PC-9 (cell line): Measurements from ENCODE around the gene MB21D2.

Experiments
- CTCF ChIP-seq: fragments of 200-600 bp; sonication (generic); conservative IDR thresholded peaks from 2 replicates; pipeline ENCODE4 v1.6.1; 2017; ENCODE audit warnings: mixed run types, antibody characterized with exemption, mild to moderate bottlenecking, moderate library complexity
- EZH2 ChIP-seq: fragments of 200-600 bp; sonication (generic); IDR thresholded peaks from 2 replicates; pipeline ENCODE4 v1.8.0; 2017; ENCODE audit warnings: antibody characterized with exemption, low read depth

GRCh38 chr3:192917404-192918274, at the start of gene MB21D2:
- no peak for TF ChIP-seq CTCF
- TF ChIP-seq EZH2, result no peak
